Measurements from ENCODE around the gene PITPNC1.

- no peak for TF ChIP-seq CTCF (IDR thresholded peaks at IDR 0.05)
- TF ChIP-seq POLR2AphosphoS5 (IDR thresholded peaks at IDR 0.05; ENCODE audit: low read depth, low read length) = no peak
- no peak for TF ChIP-seq SIN3A (IDR thresholded peaks at IDR 0.05; ENCODE audit: borderline replicate concordance, insufficient read depth, low read depth, low read length)
- TF ChIP-seq REST (IDR thresholded peaks at IDR 0.05; ENCODE audit: insufficient read depth in 1 of 2, low read depth in 2 of 2, low read length in 1 of 2) = no peak
These were observed 272.8 kb downstream of the PITPNC1 start for GRCh38 chr17:67649891-67650290.

Data from Panc1 (cell line).